Activated CD4-positive, alpha-beta T cell treated with anti-CD3 and anti-CD28 coated beads for 1 hour (primary cell): ENCODE results near the gene IGFL3.
"Not testable (repeated sequence)": the region's sequence is repeated elsewhere in the genome, so short reads cannot be mapped to it uniquely, and the experiment has no call there.

Experiments
- DNase-seq: peaks from one replicate; pipeline ENCODE4 v3.0.0-alpha.2; 2020

The IGFL3 gene

GRCh38 chr19:46124638-46125115 lies at the start of gene IGFL3:
Gene IGFL3, minus strand, starts transcription at chr19:46124688. Its CDS starts 39 bp downstream, at chr19:46124649.
- DNase-seq, result no peak

GRCh38 chr19:46173886-46174480 lies 49.5 kb upstream of the IGFL3 start:
- DNase-seq, result no peak

GRCh38 chr19:46162731-46163130 lies 38.2 kb upstream of the IGFL3 start:
- DNase-seq, result no peak

DNA sequence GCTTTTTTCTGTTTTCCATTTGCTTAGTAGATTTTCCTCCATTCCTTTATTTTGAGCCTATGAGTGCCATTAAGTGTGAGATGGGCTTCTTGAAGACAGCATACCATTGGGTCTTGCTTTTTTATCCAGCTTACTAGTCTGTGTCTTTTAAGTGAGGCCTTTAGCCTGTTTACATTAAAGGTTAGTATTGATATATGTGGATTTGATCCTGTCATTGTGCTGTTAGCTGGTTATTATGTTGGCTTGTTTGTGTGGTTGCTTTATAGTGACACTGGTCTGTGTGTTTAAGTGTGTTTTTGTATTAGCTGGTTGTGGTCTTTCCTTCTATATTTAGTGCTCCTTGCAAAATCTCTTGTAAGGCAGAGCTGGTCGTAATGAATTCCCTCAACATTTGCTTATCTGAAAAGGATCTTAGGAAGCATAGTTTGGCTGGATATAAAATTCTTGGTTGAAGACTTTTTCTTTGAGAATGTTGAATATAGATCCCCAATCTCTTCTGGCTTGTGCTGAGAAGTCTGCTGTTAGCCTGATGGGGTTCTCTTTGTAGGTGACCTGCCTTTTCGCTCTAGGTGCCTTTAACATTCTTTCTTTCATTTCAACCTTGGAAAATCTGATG lies 37.3 kb upstream of the IGFL3 start:
- not testable (repeated sequence) for DNase-seq

DNA sequence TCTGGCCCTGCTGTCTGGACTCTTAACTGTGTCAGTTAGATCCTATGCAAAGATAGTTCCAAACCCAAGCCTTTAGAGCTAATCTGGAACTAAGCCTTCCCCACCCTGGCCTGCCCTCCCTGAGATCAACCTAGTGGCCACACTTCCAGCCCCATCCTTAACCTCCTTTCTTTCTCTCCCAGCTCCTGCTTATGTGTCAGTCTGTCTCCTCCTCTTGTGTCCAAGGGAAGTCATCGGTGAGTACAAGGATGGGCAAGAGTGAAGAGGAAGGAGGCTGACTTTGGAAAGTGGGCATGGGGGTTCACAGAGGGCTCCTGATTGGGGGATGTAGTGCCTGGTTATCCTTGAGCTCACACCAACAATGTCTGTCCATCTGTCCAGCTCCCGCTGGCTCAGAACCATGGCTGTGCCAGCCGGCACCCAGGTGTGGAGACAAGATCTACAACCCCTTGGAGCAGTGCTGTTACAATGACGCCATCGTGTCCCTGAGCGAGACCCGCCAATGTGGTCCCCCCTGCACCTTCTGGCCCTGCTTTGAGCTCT lies 35.8 kb upstream of the IGFL3 start:
- no peak for DNase-seq

GRCh38 chr19:46159418-46160232 lies 35.1 kb upstream of the IGFL3 start:
- DNase-seq, result no peak

- no peak for DNase-seq
These were observed 30.7 kb upstream of the IGFL3 start for GRCh38 chr19:46155237-46155636.

- no peak for DNase-seq
These were observed 26.1 kb upstream of the IGFL3 start for GRCh38 chr19:46150606-46151005.

DNA sequence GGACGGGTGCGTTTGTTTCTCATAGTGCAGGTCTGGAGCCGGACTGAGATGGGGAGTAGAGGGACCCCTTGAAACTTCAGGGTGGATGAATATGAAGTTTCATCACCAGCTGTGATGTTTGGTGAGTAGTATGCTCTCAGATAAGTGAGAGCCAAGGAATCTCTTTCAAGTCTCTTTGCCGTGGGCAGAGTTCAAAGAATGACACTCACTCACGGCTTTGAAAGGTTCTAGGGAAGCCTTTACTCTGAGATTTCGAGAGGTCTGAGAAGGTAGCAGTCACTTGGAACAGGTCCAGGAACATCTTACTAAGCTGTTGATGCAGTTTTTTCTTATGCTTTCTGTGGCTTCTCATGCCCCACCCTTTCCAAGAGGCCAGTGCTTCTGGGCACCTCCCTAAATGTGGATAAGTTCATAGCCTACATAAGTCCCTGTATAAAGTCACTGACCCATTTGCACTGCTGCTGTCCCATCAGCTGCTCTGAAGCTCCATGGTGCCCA lies 23.4 kb upstream of the IGFL3 start, which contains the start of gene IGFL2:
Gene IGFL2, plus strand, starts transcription at position 448 of the 498 bp plus-strand sequence. Its CDS starts 41 bp downstream, at position 489.
- no peak for DNase-seq

- no peak for DNase-seq
These were observed 22.8 kb upstream of the IGFL3 start for GRCh38 chr19:46147166-46147740.

DNA sequence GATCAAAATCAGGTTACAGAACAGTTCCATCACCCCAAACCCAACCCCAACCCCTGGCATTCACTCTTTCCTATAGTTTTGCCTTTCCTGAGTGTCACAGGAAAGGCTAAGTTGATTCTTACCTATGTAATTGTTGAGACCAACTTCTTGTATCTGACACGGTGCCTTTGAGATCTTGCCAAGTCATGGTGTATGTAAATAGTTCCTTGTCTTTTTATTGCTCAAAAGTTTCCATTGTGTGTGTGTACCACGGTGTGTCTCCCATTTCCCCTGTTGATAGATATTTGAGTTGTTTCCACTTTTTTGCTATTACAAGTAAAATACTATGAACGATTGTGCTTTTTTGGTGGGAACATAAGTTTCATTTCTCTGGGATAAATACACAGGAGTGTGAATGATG lies 20.3 kb upstream of the IGFL3 start:
- DNase-seq, result no peak

DNA sequence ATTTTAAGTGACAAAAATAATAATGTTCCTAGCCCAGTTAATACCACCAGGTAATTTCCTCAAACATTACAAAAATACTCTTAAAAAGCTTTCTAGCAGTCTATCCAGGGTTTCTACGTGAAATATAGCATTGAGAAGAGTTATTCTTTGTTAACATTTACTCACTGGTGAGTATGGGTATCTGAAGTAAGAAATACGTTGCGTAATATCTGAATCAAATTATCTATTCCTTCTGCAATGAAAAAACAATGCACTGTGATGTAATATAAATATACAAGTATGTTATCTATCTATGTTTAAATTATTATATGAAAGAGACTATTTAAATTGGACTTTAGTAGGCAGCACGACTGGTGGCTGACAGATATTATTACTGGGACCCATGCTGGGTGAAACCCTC lies 17.8 kb upstream of the IGFL3 start:
- DNase-seq, result no peak

DNA sequence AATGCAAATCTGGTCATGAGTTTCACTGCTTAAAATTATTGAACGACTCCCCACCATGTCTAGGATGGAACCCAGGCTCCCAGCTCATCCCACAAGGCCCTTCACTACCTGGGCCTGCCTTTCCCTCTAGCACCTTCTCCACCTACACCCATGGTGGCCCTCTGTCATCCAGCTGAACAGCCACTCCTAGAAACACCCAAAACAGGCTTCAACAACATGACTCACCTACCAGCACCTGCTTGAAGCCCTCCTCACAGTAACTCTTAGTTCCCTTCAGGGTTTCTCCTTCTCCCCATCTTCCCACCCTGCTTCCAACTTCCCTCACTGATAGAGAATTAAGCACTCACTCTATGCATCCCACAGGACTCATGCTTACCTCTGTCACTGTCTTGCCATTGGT lies 16.9 kb upstream of the IGFL3 start:
- no peak for DNase-seq

DNA sequence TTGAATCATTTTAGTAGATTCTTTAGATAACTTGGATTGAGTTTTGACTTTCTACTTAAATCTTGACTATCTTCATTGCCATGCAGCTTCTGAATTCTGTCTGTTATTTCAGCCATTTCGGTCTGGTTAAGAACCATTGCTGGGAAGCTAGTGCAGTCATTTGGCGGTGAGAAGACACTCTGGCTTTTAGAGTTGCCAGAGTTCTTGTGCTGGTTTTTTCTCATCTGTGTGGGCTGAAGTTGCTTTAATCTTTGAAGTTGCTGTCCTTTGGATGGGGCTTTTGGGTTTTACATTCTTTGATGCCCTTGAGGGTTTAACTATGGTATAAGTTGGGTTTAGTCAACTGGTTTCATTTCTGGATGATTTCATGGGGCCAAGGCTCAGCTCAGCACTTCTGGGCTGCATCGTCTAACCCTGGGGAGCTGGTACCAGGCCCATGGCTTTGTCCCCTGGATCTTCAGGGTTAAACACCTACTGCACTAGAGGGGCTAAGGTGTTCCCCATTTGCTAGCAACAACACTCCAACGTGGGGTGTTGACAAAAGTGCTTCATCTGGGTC lies 13.5 kb upstream of the IGFL3 start:
- DNase-seq, result no peak

- no peak for DNase-seq
These were observed 10.0 kb upstream of the IGFL3 start for GRCh38 chr19:46134527-46134926.

DNA sequence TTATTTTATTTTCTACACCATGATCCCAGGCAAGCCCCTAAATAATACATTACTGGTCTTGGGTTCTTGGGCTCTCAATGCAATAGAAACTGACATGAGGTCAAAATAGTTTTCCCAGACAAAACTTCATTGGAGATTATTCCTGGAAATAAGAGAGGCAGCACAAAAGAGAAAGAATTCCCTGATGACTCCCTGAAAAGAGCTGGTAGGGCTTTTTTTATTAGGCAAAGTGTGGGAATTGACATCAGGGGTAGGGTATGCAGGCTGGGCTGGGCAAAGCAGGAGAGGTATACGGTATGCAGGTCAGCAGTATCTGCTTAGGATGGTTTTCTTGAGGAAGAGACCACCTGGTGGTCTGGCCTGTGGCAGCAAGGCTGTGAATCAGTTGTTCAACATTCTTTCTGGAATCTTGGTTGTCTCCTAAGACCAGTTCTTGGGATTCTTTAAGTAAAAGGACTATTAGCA lies 9.3 kb upstream of the IGFL3 start:
- no peak for DNase-seq

- DNase-seq, result no peak
These were observed 8.7 kb upstream of the IGFL3 start for GRCh38 chr19:46133101-46133627.

DNA sequence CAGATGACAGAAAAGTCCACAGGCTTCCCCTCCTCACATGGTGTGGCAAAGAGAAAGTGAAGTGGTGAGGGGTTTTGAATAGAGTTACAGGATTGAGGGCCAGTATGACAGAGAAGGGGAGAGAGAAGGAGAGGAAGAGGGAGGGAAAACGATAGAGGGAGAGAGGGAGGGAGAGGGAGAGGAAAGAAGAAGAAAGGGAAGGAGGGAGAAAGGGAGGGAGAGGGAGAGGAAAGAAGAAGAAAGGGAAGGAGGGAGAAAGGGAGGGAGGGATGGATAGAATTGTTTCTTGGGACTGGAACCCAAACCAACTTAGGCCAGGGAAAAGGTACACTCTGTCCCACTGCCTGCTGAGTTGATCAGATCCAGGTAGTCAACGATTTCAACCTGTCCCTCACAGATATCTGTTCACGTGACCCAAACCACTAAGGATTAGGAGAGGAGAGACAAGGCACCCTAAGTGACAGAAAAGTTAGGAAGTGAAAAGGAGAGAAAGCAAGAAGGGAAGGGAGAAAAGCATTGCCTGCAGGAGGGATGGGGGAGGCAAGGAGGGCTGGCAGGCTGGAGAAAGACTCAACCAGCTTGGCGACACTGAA lies 8.1 kb upstream of the IGFL3 start:
- DNase-seq, result no peak

DNA sequence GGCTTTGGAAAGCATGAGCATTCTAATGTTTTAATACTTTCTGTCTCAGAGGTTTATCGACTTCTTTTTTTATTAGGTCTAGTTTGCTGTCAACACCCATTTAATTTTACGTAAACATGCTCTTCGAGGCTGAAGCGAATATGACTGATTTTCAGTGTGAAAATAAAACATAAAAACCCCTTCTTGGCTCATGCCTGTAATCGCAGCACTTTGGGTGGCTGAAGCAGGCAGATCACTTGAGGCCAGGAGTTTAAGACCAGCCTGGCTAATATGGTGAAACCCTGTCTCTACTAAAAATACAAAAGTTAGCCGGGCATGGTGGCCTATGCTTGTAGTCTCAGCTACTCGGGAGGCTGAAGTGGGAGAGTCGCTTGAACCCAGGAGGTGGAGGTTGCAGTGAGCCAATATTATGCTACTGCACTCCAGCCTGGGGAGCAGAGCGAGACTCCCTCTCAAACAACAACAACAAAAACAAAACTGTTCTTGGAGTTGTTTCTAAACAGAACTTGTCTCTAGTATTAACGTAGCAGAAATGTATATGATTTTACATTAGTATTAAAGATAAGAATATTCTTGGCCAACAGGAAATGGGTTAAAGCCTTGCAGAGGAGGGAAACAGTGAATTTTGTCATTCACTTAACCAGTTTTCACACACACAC lies 7.1 kb upstream of the IGFL3 start:
- no peak for DNase-seq

GRCh38 chr19:46126086-46126580 lies 1.6 kb upstream of the IGFL3 start:
- no peak for DNase-seq

GRCh38 chr19:46125447-46125846 lies 959 bp upstream of the IGFL3 start:
- DNase-seq, result no peak
